ENCODE results near the gene PAFAH2.

The PAFAH2 gene

DNA sequence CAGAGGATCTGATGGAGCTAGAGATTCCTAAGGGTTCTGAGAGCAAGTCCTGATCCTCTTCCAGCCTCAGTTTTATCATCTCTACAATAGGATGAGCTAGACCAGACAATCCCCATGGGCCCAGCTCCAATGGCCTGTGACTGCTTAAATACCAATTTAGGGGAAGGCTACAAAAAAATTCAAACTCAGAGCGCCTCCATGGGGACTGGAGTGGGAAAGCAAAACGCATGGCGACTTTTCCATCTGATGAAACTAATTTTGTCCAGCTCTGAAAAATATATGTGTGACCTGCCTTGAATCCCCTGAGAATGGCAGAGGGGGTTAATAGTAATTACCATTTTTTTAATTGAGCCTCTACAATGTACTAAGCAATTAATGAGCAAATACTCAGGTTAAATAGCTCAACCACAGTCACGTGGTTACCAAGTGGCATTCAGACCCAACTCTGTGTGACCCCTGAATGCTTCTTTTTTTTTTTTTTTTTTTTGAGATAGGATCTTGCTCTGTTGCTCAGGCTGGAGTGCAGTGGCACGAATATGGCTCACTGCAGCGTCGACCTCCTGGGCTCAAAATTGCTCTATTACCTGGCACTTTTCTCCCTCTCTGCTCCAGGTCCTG is 32.1 kb upstream of the PAFAH2 start:
- no peak for DNase-seq

GRCh38 chr1:26029054-26029863 is 31.4 kb upstream of the PAFAH2 start:
- no peak for DNase-seq

GRCh38 chr1:26028490-26028980 is 30.7 kb upstream of the PAFAH2 start:
- no peak for DNase-seq

DNA sequence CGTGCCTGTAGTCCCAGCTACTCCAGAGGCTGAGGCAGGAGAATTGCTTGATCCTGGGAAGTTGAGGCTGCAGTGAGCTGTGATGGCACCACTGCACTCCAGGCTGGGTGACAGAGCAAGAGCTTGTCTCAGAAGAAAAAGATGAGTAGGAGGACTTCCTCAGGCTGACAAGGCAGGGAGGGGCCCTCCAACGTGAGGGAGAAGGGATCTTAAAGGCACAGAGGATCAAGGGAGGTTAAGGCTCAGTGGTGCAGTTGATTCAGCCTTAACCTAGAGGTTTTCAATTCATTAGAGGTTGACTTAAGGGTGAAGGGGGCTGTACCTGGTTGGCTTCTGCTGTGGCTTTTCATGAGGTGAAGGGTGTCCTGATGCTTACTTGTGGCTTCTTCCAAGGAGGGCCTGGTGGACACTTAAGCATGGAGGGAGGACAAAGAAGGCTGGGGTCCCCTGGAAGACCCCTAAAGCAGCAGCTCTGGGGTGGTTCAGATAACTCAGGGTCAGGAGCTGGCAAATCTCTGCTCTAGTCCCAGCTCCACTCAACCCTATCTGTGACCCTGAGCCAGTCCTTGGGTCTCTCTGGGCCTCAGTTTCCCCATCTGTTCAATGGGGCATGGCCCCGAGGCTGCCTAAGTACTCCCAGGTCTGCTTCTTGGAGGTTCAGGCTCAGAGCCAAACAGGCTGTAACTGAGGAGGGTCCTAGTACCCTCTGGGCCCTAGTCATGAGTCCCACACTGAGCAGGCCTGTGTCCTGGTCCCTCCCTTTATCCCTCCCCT is 30.0 kb upstream of the PAFAH2 start:
- DNase-seq: no peak

DNA sequence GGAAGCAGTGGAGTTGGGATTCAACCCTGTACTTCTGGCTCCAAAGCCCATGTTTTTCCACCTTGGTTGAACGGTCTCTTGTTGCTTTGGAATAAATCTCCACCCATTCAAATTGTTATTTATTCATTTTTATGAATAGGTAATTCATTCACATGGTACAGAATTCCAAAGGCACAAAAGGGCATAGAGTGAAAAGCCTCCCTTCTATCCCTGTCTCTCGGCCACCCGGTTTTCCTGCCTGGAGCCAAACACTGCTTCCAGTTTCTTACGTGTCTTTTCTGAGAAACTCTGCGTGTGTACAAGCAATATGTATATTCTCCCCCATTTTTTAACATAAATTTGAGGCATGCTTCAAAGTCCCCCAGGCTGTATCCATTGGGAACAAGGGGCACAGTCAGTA is 27.7 kb upstream of the PAFAH2 start:
- DNase-seq: no peak

DNA sequence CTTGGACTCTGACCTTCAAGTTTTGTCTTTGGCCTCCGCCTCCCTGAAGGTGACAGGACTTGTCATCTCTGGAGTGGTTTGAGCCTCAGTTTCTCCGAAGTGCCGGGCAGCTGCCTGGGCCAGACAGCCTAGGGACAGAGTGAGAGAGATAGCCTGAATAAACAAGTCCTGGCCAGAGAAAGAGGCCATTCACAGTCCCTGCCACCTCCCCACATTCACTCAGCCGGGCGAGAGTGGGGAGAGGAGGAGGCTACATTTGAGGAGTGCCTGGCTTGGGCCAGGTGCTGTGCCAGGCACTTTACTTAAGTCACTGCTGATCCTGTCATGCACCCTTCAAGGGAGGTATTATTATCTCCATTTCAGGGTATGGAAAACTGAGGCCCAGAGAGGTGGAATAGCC is 27.2 kb upstream of the PAFAH2 start:
- no peak for DNase-seq

- DNase-seq: no peak
Observed at GRCh38 chr1:26023826-26024225, 26.0 kb upstream of the PAFAH2 start.

DNA sequence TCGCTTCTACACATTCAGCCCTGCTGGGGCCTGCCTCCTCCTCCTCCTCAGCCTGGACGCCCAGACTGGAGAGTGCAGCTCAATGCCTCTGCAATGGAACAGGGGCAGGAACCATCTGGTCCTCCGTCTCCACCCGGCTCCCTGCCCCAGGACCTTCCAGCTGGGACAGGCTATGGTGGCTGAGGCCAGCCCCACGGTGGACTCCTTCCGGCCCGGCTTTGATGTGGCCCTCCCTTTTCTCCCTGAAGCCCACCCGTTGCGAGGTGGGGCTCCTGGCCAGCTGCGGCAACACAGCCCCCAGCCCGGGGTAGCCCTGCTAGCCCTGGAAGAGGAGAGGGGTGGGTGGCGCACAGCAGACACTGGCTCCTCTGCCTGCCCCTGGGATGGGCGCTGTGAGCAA is 25.1 kb upstream of the PAFAH2 start:
- DNase-seq: no peak

- DNase-seq: no peak
Observed at GRCh38 chr1:26022404-26022779, 24.5 kb upstream of the PAFAH2 start.

DNA sequence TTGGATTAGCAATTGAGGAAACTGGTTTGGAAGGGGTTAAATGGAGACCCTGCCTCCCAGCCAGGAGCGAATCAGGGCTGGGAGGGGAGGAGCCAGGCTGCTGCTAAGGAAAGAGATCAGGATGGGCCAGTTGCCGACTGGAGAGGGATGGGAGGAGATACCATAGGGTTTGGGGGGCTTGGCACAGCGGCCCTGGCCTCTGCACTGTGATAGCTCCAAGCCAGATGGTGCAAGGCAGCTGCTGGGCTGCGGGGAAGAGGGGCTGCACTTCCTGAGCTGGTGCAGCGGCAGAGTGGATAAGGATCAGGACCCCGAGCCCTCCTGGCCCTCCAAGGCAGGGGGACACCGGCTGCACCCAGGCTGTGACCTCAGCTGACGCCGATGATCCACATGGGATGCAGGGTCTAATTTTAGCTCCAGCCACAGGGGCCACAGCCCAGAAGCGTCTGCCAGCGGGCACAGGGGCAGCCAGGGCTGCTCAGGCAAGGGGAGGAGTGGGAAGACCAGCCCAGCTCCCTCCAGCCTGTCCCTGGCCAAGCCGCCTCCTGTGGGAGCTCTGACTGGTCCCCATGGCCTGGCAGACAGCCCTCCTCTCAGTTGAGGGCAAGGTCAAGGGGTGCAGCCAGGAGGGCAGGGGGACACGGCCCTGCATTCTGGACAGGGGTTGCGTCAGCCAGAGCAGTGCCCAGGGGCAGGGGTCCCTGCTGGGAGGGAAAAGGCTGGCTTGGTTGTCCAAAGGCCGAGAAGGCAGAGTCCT is 24.0 kb upstream of the PAFAH2 start, which contains the start of gene EXTL1:
Gene EXTL1 (plus strand): TSS at position 129 of the 757 bp plus-strand sequence. CDS start 872 bp downstream, outside the sequence.
- DNase-seq: no peak

GRCh38 chr1:26020941-26021646 is 23.2 kb upstream of the PAFAH2 start:
- no peak for DNase-seq

- no peak for DNase-seq
Observed at GRCh38 chr1:26020330-26020768, 22.5 kb upstream of the PAFAH2 start.

GRCh38 chr1:26019641-26020315 is 21.9 kb upstream of the PAFAH2 start:
- no peak for DNase-seq

- DNase-seq: no peak
Observed at GRCh38 chr1:26017606-26018005, 19.7 kb upstream of the PAFAH2 start.

- no peak for DNase-seq
Observed at GRCh38 chr1:26016953-26017545, 19.2 kb upstream of the PAFAH2 start.

- no peak for DNase-seq
Observed at GRCh38 chr1:26016258-26016952, 18.5 kb upstream of the PAFAH2 start.

- DNase-seq: no peak
Observed at GRCh38 chr1:26015358-26015757, 17.5 kb upstream of the PAFAH2 start.

DNA sequence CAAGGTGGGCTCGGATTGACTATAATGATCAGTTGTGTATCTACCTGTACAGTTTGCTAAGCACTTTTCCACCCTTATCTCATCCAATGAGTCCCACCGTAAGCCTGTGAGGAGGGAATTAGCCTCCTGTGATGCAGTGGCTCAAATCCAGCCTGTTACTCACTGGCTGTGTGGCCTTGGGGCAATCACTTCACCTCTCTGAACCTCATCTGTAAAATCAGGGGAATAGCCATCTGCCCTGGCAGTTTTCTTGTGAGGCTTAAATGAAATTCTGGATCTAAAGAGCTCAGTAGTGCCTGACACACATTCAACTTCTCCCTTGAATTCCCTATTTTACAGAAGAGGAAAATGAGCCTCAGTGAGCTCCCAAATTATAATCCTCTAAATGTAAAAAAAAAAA is 16.3 kb upstream of the PAFAH2 start:
- no peak for DNase-seq

GRCh38 chr1:26012864-26013263 is 15.0 kb upstream of the PAFAH2 start:
- no peak for DNase-seq

GRCh38 chr1:26010825-26011224 is 13.0 kb upstream of the PAFAH2 start:
- DNase-seq: no peak
